ENCODE results near the gene MLLT10. TPM values are rescaled to one million over a fixed set of nuclear protein-coding genes. Genes with fewer than 3 reads are reported as not detected.
A peak's percentile ranks its signal among the peaks of the same experiment; 100 is the strongest.
"Not testable (repeated sequence)": the region's sequence is repeated elsewhere in the genome, so short reads cannot be mapped to it uniquely, and the experiment has no call there.

The MLLT10 gene
- total RNA-seq, 2 experiments from 2014 or later, result 32.8 to 35.4 TPM

- intact Hi-C loops (cut with micrococcal nuclease), result no loop called here
- peaks cover 28% of the 10 kb centered on the region for H3K4me1 Mint-ChIP-seq (ENCODE audit: low read depth)
- H3K4me3 Mint-ChIP-seq, result no peak overlapping the region
- peaks cover 37% of the 10 kb centered on the region for H3K9me3 Mint-ChIP-seq
- peaks cover 43% of the 10 kb centered on the region for H3K36me3 Mint-ChIP-seq
- DNase-seq, result no peak
- CTCF ChIA-PET, result no interaction called here
- POLR2A ChIA-PET, result no interaction called here
- H3K27ac Mint-ChIP-seq, result no peak overlapping the region
- no peaks in the 10 kb centered on the region for H3K27me3 Mint-ChIP-seq
These were observed 166.4 kb downstream of the MLLT10 start for GRCh38 chr10:21700474-21700873.

GRCh38 chr10:21702633-21703111 lies 168.6 kb downstream of the MLLT10 start:
- ChIA-PET CTCF (no interaction called here), POLR2A (no interaction called here)
- H3K27me3 Mint-ChIP-seq, result no peaks in the 10 kb centered on the region
- H3K36me3 Mint-ChIP-seq, result peaks cover 45% of the 10 kb centered on the region
- peak overlapping the region; percentile 3 for H3K27ac Mint-ChIP-seq
- intact Hi-C loops (cut with micrococcal nuclease), result no loop called here
- DNase-seq, result no peak
- H3K9me3 Mint-ChIP-seq, result peaks cover 34% of the 10 kb centered on the region
- H3K4me3 Mint-ChIP-seq, result no peak overlapping the region
- H3K4me1 Mint-ChIP-seq (ENCODE audit: low read depth), result peaks cover 33% of the 10 kb centered on the region

- peaks cover 27% of the 10 kb centered on the region for H3K36me3 Mint-ChIP-seq
- no peak overlapping the region for H3K27ac Mint-ChIP-seq
- peaks cover 13% of the 10 kb centered on the region for H3K9me3 Mint-ChIP-seq
- DNase-seq, result no peak
- POLR2A ChIA-PET, result no interaction called here
- intact Hi-C loops (cut with micrococcal nuclease), result no loop called here
- CTCF ChIA-PET, result no interaction called here
- H3K27me3 Mint-ChIP-seq, result no peaks in the 10 kb centered on the region
- H3K4me3 Mint-ChIP-seq, result no peak overlapping the region
- peaks cover 37% of the 10 kb centered on the region for H3K4me1 Mint-ChIP-seq (ENCODE audit: low read depth)
These were observed 171.3 kb downstream of the MLLT10 start for GRCh38 chr10:21705142-21705827.

GRCh38 chr10:21705828-21706176 lies 171.8 kb downstream of the MLLT10 start:
- peaks cover 7% of the 10 kb centered on the region for H3K9me3 Mint-ChIP-seq
- no peak overlapping the region for H3K27ac Mint-ChIP-seq
- no peak overlapping the region for H3K4me3 Mint-ChIP-seq
- intact Hi-C loops (cut with micrococcal nuclease), result no loop called here
- POLR2A ChIA-PET, result no interaction called here
- peaks cover 41% of the 10 kb centered on the region for H3K4me1 Mint-ChIP-seq (ENCODE audit: low read depth)
- H3K36me3 Mint-ChIP-seq, result peaks cover 24% of the 10 kb centered on the region
- CTCF ChIA-PET, result no interaction called here
- no peaks in the 10 kb centered on the region for H3K27me3 Mint-ChIP-seq
- DNase-seq, result no peak

- H3K4me3 Mint-ChIP-seq, result no peak overlapping the region
- intact Hi-C loops (cut with micrococcal nuclease), result no loop called here
- no peak for DNase-seq
- no peaks in the 10 kb centered on the region for H3K27me3 Mint-ChIP-seq
- CTCF ChIA-PET, result interaction anchor here (1.7 kb wide), 1 partner anchor 210 kb away, joined by 8 read pairs; no protein-coding TSS in a partner anchor
- no peak overlapping the region for H3K27ac Mint-ChIP-seq
- H3K9me3 Mint-ChIP-seq, result no peaks in the 10 kb centered on the region
- POLR2A ChIA-PET, result no interaction called here
- peaks cover 33% of the 10 kb centered on the region for H3K4me1 Mint-ChIP-seq (ENCODE audit: low read depth)
- H3K36me3 Mint-ChIP-seq, result peaks cover 16% of the 10 kb centered on the region
These were observed 173.5 kb downstream of the MLLT10 start for GRCh38 chr10:21707498-21707897.

- no peak overlapping the region for H3K4me3 Mint-ChIP-seq
- H3K27ac Mint-ChIP-seq, result no peak overlapping the region
- H3K9me3 Mint-ChIP-seq, result no peaks in the 10 kb centered on the region
- H3K27me3 Mint-ChIP-seq, result no peaks in the 10 kb centered on the region
- intact Hi-C loops (cut with micrococcal nuclease), result no loop called here
- H3K36me3 Mint-ChIP-seq, result peaks cover 25% of the 10 kb centered on the region
- H3K4me1 Mint-ChIP-seq (ENCODE audit: low read depth), result peaks cover 10% of the 10 kb centered on the region
- POLR2A ChIA-PET, result no interaction called here
- DNase-seq, result no peak
- CTCF ChIA-PET, result no interaction called here
These were observed 178.9 kb downstream of the MLLT10 start for GRCh38 chr10:21712975-21713374.

GRCh38 chr10:21715531-21716195 lies 181.6 kb downstream of the MLLT10 start:
- peaks cover 22% of the 10 kb centered on the region for H3K36me3 Mint-ChIP-seq
- no peak overlapping the region for H3K4me3 Mint-ChIP-seq
- H3K9me3 Mint-ChIP-seq, result no peaks in the 10 kb centered on the region
- no peak overlapping the region for H3K27ac Mint-ChIP-seq
- intact Hi-C loops (cut with micrococcal nuclease), result no loop called here
- H3K4me1 Mint-ChIP-seq (ENCODE audit: low read depth), result peaks cover 15% of the 10 kb centered on the region
- no peak for DNase-seq
- ChIA-PET CTCF (no interaction called here), POLR2A (no interaction called here)
- H3K27me3 Mint-ChIP-seq, result no peaks in the 10 kb centered on the region

GRCh38 chr10:21717437-21718054 lies 183.5 kb downstream of the MLLT10 start:
- H3K27me3 Mint-ChIP-seq; POLR2A ChIA-PET; CTCF ChIA-PET; H3K27ac Mint-ChIP-seq; H3K4me3 Mint-ChIP-seq; H3K9me3 Mint-ChIP-seq; DNase-seq; intact Hi-C loops (cut with micrococcal nuclease): not testable (repeated sequence)
- peaks cover 11% of the 10 kb centered on the region for H3K4me1 Mint-ChIP-seq (ENCODE audit: low read depth)
- peaks cover 22% of the 10 kb centered on the region for H3K36me3 Mint-ChIP-seq

GRCh38 chr10:21719502-21719901 lies 185.5 kb downstream of the MLLT10 start:
- CTCF ChIA-PET, result interaction anchor here (2.3 kb wide), 1 partner anchor 13 kb away, joined by 9 read pairs; no protein-coding TSS in a partner anchor
- no peaks in the 10 kb centered on the region for H3K9me3 Mint-ChIP-seq
- no peak overlapping the region for H3K27ac Mint-ChIP-seq
- no peaks in the 10 kb centered on the region for H3K27me3 Mint-ChIP-seq
- intact Hi-C loops (cut with micrococcal nuclease), result no loop called here
- peaks cover 15% of the 10 kb centered on the region for H3K36me3 Mint-ChIP-seq
- H3K4me3 Mint-ChIP-seq, result no peak overlapping the region
- peaks cover 17% of the 10 kb centered on the region for H3K4me1 Mint-ChIP-seq (ENCODE audit: low read depth)
- DNase-seq, result no peak
- POLR2A ChIA-PET, result no interaction called here

GRCh38 chr10:21720090-21720489 lies 186.1 kb downstream of the MLLT10 start:
- H3K4me3 Mint-ChIP-seq, result no peak overlapping the region
- no peaks in the 10 kb centered on the region for H3K27me3 Mint-ChIP-seq
- CTCF ChIA-PET, result interaction anchor here (0.6 to 2.3 kb wide), 2 partner anchors 13 to 79 kb away, joined by 3 to 9 read pairs; no protein-coding TSS in a partner anchor
- POLR2A ChIA-PET, result no interaction called here
- H3K27ac Mint-ChIP-seq, result no peak overlapping the region
- intact Hi-C loops (cut with micrococcal nuclease), result no loop called here
- H3K4me1 Mint-ChIP-seq (ENCODE audit: low read depth), result peaks cover 23% of the 10 kb centered on the region
- H3K9me3 Mint-ChIP-seq, result no peaks in the 10 kb centered on the region
- no peak for DNase-seq
- peaks cover 15% of the 10 kb centered on the region for H3K36me3 Mint-ChIP-seq

- Mint-ChIP-seq H3K4me3 (no peak overlapping the region), H3K4me1 (ENCODE audit: low read depth) (peaks cover 24% of the 10 kb centered on the region), H3K36me3 (peaks cover 12% of the 10 kb centered on the region), H3K9me3 (no peaks in the 10 kb centered on the region), H3K27me3 (no peaks in the 10 kb centered on the region), H3K27ac (no peak overlapping the region)
- ChIA-PET CTCF (interaction anchor here (2.3 kb wide), 1 partner anchor 12 kb away, joined by 9 read pairs; no protein-coding TSS in a partner anchor), POLR2A (no interaction called here)
- intact Hi-C loops (cut with micrococcal nuclease), result no loop called here
- DNase-seq, result no peak
These were observed 187.1 kb downstream of the MLLT10 start for GRCh38 chr10:21721000-21721665.

GRCh38 chr10:21722209-21722608 lies 188.2 kb downstream of the MLLT10 start:
- peaks cover 28% of the 10 kb centered on the region for H3K4me1 Mint-ChIP-seq (ENCODE audit: low read depth)
- H3K9me3 Mint-ChIP-seq, result no peaks in the 10 kb centered on the region
- intact Hi-C loops (cut with micrococcal nuclease), result no loop called here
- ChIA-PET POLR2A (no interaction called here), CTCF (no interaction called here)
- no peak overlapping the region for H3K27ac Mint-ChIP-seq
- DNase-seq, result no peak
- no peak overlapping the region for H3K4me3 Mint-ChIP-seq
- peaks cover 15% of the 10 kb centered on the region for H3K36me3 Mint-ChIP-seq
- H3K27me3 Mint-ChIP-seq, result no peaks in the 10 kb centered on the region

Measured in activated CD4-positive, alpha-beta memory T cell treated with anti-CD3 and anti-CD28 coated beads for 36 hours (primary cell).